Measurements from ENCODE around the gene SKP1. TPM values are rescaled to one million over a fixed set of nuclear protein-coding genes. Genes with fewer than 3 reads are reported as not detected.

Gene SKP1
- total RNA-seq, 1 donor: 349 TPM

DNA sequence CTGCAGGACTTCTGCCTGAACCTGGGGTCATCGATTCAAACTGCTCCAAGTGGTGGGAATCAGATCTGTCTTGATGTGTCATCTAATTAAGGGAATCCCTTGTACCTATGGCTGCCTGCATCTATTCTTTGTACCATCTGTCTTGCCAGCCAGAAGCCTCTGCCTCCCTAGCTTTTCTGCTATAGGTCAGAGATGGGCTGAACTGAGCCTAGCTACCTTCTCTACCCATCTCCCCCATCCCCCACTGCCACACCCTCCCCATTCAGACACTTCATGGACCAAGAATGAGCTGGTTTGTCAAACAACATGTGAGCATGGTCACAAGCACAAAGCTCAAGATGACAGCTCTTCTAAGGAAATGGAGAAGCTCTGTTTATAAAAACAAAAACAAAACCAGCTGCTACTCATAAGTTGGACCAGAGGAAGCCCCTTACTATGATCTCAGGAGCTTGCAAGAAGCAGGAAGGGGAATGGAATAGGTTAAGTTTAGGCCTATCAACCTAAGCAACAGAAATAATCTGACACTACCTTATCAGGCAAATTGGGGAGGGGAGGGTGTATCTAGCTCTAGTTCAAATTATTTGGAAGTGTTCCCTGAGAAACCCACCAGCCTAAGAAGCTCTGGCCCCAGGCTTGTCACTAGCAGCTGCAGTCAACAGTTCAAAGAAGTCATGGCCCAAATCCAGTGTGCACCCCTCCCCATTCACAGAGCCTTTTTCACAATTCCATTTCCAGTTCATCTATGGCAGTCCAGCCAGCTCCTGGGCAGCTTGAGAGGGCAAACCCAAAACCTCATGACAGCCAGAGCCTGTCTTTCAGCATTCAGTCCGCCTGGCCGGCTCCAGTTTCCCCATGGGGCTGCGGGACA is 29.9 kb downstream of the SKP1 start:
- DNase-seq (ENCODE audit: low read depth): no peak
- H3K4me3 ChIP-seq (ENCODE audit: low read depth, low read length): no peak overlapping the region
- TF ChIP-seq, protein P1, sequence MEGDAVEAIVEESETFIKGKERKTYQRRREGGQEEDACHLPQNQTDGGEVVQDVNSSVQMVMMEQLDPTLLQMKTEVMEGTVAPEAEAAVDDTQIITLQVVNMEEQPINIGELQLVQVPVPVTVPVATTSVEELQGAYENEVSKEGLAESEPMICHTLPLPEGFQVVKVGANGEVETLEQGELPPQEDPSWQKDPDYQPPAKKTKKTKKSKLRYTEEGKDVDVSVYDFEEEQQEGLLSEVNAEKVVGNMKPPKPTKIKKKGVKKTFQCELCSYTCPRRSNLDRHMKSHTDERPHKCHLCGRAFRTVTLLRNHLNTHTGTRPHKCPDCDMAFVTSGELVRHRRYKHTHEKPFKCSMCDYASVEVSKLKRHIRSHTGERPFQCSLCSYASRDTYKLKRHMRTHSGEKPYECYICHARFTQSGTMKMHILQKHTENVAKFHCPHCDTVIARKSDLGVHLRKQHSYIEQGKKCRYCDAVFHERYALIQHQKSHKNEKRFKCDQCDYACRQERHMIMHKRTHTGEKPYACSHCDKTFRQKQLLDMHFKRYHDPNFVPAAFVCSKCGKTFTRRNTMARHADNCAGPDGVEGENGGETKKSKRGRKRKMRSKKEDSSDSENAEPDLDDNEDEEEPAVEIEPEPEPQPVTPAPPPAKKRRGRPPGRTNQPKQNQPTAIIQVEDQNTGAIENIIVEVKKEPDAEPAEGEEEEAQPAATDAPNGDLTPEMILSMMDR (IDR thresholded peaks at IDR 0.05; ENCODE audit: insufficient read depth, low read length): no peak

DNA sequence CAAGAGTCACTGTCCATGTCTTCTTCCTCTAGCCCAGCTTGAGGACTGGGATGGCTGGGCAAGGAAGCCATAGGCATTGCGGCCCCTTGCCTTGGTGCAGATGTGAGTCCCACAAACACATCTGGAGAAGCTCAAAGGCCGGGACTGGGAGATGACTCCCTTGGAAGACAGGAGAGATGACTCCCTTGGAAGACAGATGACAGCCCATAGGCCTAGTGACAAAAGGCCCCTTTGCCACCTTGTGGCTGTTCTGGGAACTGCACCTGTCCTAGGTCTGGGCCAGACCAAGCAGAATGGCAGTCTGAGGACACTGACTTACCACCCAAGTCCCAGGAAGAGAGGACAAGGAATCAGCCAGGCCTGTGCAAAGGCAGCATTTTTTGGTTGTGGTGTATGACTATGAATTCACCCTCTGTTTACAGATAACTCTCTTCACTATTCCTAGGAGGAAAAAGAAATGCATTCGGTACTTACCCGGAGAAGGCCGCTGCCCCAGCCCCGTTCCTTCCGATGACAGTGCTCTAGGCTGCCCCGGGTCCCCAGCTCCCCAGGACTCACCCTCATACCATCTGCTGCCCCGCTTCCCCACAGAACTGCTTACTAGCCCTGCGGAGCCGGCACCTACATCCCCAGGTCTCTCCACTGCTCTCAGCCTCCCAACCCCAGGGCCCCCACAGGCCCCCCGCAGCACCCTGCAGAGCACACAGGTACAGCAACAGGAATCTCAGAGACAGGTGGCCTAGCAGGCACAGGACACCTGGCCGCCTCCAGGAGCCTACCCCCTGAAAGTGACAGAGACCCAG is 30.8 kb downstream of the SKP1 start:
- DNase-seq (ENCODE audit: low read depth): peak; percentile 69
- TF ChIP-seq, protein P1 (IDR thresholded peaks at IDR 0.05; ENCODE audit: insufficient read depth, low read length): peak; percentile 98

DNA sequence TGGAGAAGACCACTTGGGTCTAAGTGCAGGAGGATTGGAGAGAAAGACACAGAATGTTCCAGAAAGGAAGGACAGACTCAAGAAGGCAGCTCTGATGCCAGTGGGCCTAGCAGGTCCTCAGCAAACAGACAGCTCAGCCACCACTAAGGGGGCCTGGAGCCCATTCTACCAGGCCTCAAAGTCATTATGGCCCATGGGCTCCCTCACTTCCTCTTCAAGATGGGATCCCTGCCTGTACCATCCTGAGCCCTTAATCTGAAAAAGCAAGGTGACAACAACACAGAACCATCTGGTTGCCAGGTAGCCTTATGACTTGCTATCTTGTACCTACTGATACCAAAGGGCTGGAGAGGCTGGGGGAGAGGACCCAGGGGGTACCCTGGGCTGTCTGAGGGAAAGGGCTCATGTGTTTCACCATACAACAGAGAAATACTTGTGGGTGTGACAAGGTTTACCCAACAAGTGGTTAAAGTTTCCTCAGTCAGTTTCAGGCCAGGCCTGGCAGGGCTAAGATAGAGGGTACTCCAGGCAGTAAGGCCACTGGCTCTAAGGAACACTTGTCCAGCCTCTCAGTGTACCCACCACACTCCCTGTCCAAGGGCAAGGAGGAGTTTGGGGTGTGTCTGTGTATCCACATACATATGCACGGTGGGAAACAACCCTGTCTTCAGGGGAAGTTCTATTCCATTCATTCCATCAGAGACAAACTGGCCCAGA is 31.6 kb downstream of the SKP1 start:
- TF ChIP-seq, protein P1 (IDR thresholded peaks at IDR 0.05; ENCODE audit: insufficient read depth, low read length): no peak
- no peak for DNase-seq (ENCODE audit: low read depth)
- H3K4me3 ChIP-seq (ENCODE audit: low read depth, low read length): no peak overlapping the region

More for the DNA sequence above, 30.8 kb downstream of the SKP1 start:
- no peak overlapping the region for H3K4me3 ChIP-seq (ENCODE audit: low read depth, low read length)

DNA sequence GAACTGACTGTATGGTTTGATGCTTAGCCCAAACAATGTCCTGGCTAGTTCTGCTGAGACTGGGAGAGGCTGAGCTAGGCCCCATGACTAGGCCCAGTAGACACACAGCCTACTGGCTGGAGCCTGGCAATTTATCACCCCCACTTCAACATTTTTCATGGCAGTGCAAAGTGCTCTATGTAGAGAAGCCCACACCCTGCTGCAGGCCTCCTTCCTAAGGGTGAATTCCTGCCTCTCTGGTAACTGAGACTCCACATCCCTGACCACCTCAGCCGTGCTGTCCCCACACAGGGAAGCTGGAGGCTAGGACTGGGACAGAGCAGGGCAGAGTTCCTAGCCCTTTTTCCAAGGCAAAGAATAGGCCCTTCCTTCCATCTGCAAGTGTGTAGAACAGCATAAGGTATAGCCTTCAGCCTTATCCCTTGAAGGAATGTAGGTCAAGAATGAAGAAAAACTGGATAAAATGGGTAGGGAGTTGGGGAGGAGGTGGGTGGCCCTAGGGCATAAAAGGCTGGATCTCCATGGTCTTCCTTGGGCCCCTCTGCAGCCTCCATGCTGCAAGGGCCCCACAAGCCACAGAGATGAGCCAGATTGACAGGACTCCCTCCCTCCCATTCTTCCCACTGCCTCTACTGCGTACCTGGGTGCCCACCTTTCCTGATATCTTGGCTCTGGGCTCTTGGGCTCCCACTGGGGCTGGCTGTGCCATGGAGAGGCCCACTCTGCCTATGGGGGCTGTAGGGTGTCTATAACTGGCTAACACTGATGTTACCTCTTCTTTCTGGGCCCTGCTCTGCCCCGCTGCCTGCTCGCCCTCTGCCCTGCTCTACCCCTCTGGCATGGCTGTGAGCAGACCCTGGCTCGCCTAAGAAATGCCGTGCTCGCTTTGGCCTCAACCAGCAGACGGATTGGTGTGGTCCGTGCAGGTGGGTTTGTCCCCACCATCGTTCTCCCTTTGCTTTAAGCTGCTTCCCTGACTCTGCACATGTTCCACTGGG is 32.5 kb downstream of the SKP1 start:
- TF ChIP-seq, protein P1 (IDR thresholded peaks at IDR 0.05; ENCODE audit: insufficient read depth, low read length): no peak
- no peak overlapping the region for H3K4me3 ChIP-seq (ENCODE audit: low read depth, low read length)
- DNase-seq (ENCODE audit: low read depth): no peak

DNA sequence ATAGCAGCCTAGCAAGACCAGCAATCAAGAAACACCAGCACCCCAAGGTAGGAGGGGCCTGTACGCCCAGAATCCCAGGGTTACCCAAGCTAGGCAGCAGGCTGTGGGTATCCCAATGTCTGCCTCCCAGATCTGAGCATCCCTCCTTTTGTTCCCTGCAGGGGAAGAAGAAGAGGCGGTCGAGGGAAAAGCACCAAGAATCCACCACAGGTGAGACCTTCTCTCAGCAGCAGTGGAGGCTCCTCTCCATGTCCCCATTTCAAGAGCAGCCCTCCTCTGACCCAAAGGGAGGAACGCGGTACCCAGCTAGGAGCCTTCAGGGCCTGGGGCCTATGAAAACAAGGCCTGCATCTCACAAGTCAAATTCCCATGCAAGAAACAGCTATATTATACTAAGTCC is 33.3 kb downstream of the SKP1 start:
- TF ChIP-seq, protein P1 (IDR thresholded peaks at IDR 0.05; ENCODE audit: insufficient read depth, low read length): no peak
- DNase-seq (ENCODE audit: low read depth): no peak
- H3K4me3 ChIP-seq (ENCODE audit: low read depth, low read length): no peak overlapping the region

All from fibroblast of the aortic adventitia (primary cell).